ENCODE data around the gene HMX1. TPM values are rescaled to one million over a fixed set of nuclear protein-coding genes. Genes with fewer than 3 reads are reported as not detected.

HMX1 gene
- total and polyA plus RNA-seq, 10 of the 15 experiments (the other 5 are each of a cell fraction or from before 2014, with no cell fraction given): not detected

GRCh38 chr4:8866421-8866820, 5.2 kb downstream of the HMX1 start:
- SMC1A ChIA-PET (ENCODE audit: uncharacterized antibody, unreplicated experiment): no interaction called here
- Histone ChIP-seq H2AFZ (ENCODE audit: control insufficient read depth, low read depth, low read length) (no peak overlapping the region), H3K79me2 (ENCODE audit: control insufficient read depth, insufficient read depth, low read length) (no peaks in the 10 kb centered on the region), H3K9ac (ENCODE audit: control insufficient read depth, insufficient read depth, low read length) (no peak overlapping the region), H3K27ac (ENCODE audit: control insufficient read depth, insufficient read depth) (no peak overlapping the region), H3K9me3 (replicated peaks; ENCODE audit: control insufficient read depth, insufficient read depth, low read length) (no peaks in the 10 kb centered on the region; the same call in 2 of the 3 replicates), H4K20me1 (ENCODE audit: control insufficient read depth, insufficient read depth) (no peaks in the 10 kb centered on the region), H3K27me3 (replicated peaks in 1 of 2; ENCODE audit: control insufficient read depth in 2 of 2, insufficient read depth in 2 of 2, low read length in 1 of 2) (peaks cover 0 to 1% of the 10 kb centered on the region in 2 experiments; a peak in 1 of 4 replicates), H3K4me3 (no peak overlapping the region), H3K36me3 (ENCODE audit: control insufficient read depth in 2 of 2, insufficient read depth in 2 of 2, low read length in 1 of 2) (no peaks in the 10 kb centered on the region), H3K4me1 (ENCODE audit: control insufficient read depth, insufficient read depth, low read length) (no peaks in the 10 kb centered on the region), H3K4me2 (ENCODE audit: control insufficient read depth, insufficient read depth) (no peak overlapping the region)
- POLR2A ChIA-PET: no interaction called here
- intact Hi-C loops (cut with micrococcal nuclease; ENCODE audit: unreplicated experiment) (no loop called here), in situ Hi-C loops (cut with MboI) (no loop called here)
- no TSS peak for BruUV-seq (replicated peaks)
- TF ChIP-seq NFYB (IDR thresholded peaks at IDR 0.05; ENCODE audit: insufficient read depth, low read depth, low read length) (no peak), RELA (IDR thresholded peaks at IDR 0.05; ENCODE audit: borderline replicate concordance, partially characterized antibody) (no peak), EP300 (IDR thresholded peaks at IDR 0.05; ENCODE audit: borderline replicate concordance in 1 of 2, control insufficient read depth in 1 of 2, low read depth in 2 of 2, low read length in 2 of 2) (no peak), RBBP5 (conservative IDR thresholded peaks at IDR 0.05) (no peak), FOXM1 (IDR thresholded peaks at IDR 0.05; ENCODE audit: low read depth, low read length) (no peak), PRDM15 (CRISPR knock-in tag; IDR thresholded peaks at IDR 0.05) (no peak), KDM1A (IDR thresholded peaks at IDR 0.05; ENCODE audit: borderline replicate concordance) (no peak), JUNB (IDR thresholded peaks at IDR 0.05) (no peak), MYC (IDR thresholded peaks at IDR 0.05; ENCODE audit: insufficient read depth, insufficient read length, insufficient replicate concordance, low read length, severe bottlenecking) (no peak), CHD1 (IDR thresholded peaks at IDR 0.05; ENCODE audit: low read depth, low read length) (no peak)
- no peak for FAIRE-seq
- CTCF ChIA-PET: no interaction called here
- DNase-seq (ENCODE audit: low read depth, low spot score): no peak
- RAD21 ChIA-PET (ENCODE audit: unreplicated experiment): no interaction called here
- no peak for ATAC-seq
- 24% methylated on average over 7 of the region's 12 CpGs for WGBS (ENCODE audit: insufficient coverage, insufficient replicate concordance, low lambda C conversion rate, missing lambda C conversion rate)
